ACC112 (cell line): ENCODE measurements around the gene WNT1.
A peak's percentile ranks its signal among the peaks of the same experiment; 100 is the strongest.

Experiments used
- H2AFZ ChIP-seq: fragments of 200-600 bp; sonication (generic); one replicate; pipeline ENCODE4 v1.6.0; 2017; ENCODE audit warnings: antibody characterized with exemption, low read length; ENCODE audit not compliant: unreplicated experiment
- H3K27ac ChIP-seq: fragments of 200-600 bp; sonication (generic); 2 replicates; pipeline ENCODE4 v1.5.1; 2014; ENCODE audit warnings: low read depth, mild to moderate bottlenecking, antibody characterized with exemption, low read length, moderate library complexity
- H3K27me3 ChIP-seq: fragments of 200-600 bp; sonication (generic); 2 replicates; pipeline ENCODE4 v1.6.1; 2014; ENCODE audit warnings: mild to moderate bottlenecking, antibody characterized with exemption, low read length, moderate library complexity, mixed read lengths; ENCODE audit not compliant: insufficient read depth
- H3K36me3 ChIP-seq: fragments of 200-600 bp; sonication (generic); 2 replicates; pipeline ENCODE4 v1.6.1; 2016; ENCODE audit warnings: mild to moderate bottlenecking, antibody characterized with exemption, low read length, moderate library complexity, mixed read lengths; ENCODE audit not compliant: insufficient read depth
- H3K4me1 ChIP-seq: fragments of 200-600 bp; sonication (generic); one replicate; pipeline ENCODE4 v1.6.1; 2016; ENCODE audit warnings: low read length, mixed read lengths; ENCODE audit not compliant: insufficient read depth, unreplicated experiment, control insufficient read depth
- H3K4me3 ChIP-seq: fragments of 200-600 bp; sonication (generic); 2 replicates; pipeline ENCODE4 v1.5.1; 2014; ENCODE audit warnings: mild to moderate bottlenecking, low read depth, low read length
- H3K79me2 ChIP-seq: fragments of 200-600 bp; sonication (generic); one replicate; pipeline ENCODE4 v1.6.0; 2016; ENCODE audit warnings: low read length; ENCODE audit not compliant: control insufficient read depth, unreplicated experiment, insufficient read depth

Gene WNT1

DNA sequence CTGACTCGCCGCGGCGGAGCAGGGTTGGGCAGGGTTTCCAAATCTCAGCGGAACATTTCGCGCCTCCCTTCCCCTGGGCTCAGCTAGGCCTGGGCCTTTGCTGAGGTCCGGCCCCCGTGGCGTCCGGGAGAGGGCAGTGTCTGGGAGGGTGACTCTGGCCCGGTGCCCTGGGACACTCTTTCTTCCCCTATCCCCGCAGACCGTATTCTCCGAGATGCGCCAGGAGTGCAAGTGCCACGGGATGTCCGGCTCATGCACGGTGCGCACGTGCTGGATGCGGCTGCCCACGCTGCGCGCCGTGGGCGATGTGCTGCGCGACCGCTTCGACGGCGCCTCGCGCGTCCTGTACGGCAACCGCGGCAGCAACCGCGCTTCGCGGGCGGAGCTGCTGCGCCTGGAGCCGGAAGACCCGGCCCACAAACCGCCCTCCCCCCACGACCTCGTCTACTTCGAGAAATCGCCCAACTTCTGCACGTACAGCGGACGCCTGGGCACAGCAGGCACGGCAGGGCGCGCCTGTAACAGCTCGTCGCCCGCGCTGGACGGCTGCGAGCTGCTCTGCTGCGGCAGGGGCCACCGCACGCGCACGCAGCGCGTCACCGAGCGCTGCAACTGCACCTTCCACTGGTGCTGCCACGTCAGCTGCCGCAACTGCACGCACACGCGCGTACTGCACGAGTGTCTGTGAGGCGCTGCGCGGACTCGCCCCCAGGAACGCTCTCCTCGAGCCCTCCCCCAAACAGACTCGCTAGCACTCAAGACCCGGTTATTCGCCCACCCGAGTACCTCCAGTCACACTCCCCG, 3.0 kb downstream of the WNT1 start:
- Histone ChIP-seq H3K27me3 (peaks cover 88% of the 10 kb centered on the region), H3K36me3 (no peaks in the 10 kb centered on the region), H3K4me3 (peak overlapping the region; percentile 53), H3K4me1 (peaks cover 32% of the 10 kb centered on the region), H3K79me2 (no peaks in the 10 kb centered on the region), H2AFZ (no peak overlapping the region), H3K27ac (no peak overlapping the region)

- no peak overlapping the region for H2AFZ ChIP-seq
- H3K27me3 ChIP-seq: peaks cover 93% of the 10 kb centered on the region
- no peaks in the 10 kb centered on the region for H3K36me3 ChIP-seq
- H3K79me2 ChIP-seq: no peaks in the 10 kb centered on the region
- no peak overlapping the region for H3K27ac ChIP-seq
- no peak overlapping the region for H3K4me3 ChIP-seq
- H3K4me1 ChIP-seq: peaks cover 32% of the 10 kb centered on the region
Measured at GRCh38 chr12:48981757-48982157, 3.6 kb downstream of the WNT1 start.

GRCh38 chr12:48982397-48983080, 4.4 kb downstream of the WNT1 start:
- Histone ChIP-seq H2AFZ (no peak overlapping the region), H3K27ac (no peak overlapping the region), H3K4me1 (peaks cover 31% of the 10 kb centered on the region), H3K36me3 (no peaks in the 10 kb centered on the region), H3K27me3 (peaks cover 95% of the 10 kb centered on the region), H3K4me3 (no peak overlapping the region), H3K79me2 (no peaks in the 10 kb centered on the region)

GRCh38 chr12:48985475-48985897, 7.4 kb downstream of the WNT1 start:
- H2AFZ ChIP-seq: no peak overlapping the region
- H3K79me2 ChIP-seq: no peaks in the 10 kb centered on the region
- no peak overlapping the region for H3K4me3 ChIP-seq
- H3K27ac ChIP-seq: no peak overlapping the region
- peaks cover 85% of the 10 kb centered on the region for H3K27me3 ChIP-seq
- peaks cover 8% of the 10 kb centered on the region for H3K4me1 ChIP-seq
- H3K36me3 ChIP-seq: no peaks in the 10 kb centered on the region

GRCh38 chr12:48985901-48986300, 7.8 kb downstream of the WNT1 start:
- no peaks in the 10 kb centered on the region for H3K79me2 ChIP-seq
- no peaks in the 10 kb centered on the region for H3K36me3 ChIP-seq
- peaks cover 81% of the 10 kb centered on the region for H3K27me3 ChIP-seq
- peaks cover 5% of the 10 kb centered on the region for H3K4me1 ChIP-seq
- no peak overlapping the region for H3K27ac ChIP-seq
- no peak overlapping the region for H3K4me3 ChIP-seq
- no peak overlapping the region for H2AFZ ChIP-seq

DNA sequence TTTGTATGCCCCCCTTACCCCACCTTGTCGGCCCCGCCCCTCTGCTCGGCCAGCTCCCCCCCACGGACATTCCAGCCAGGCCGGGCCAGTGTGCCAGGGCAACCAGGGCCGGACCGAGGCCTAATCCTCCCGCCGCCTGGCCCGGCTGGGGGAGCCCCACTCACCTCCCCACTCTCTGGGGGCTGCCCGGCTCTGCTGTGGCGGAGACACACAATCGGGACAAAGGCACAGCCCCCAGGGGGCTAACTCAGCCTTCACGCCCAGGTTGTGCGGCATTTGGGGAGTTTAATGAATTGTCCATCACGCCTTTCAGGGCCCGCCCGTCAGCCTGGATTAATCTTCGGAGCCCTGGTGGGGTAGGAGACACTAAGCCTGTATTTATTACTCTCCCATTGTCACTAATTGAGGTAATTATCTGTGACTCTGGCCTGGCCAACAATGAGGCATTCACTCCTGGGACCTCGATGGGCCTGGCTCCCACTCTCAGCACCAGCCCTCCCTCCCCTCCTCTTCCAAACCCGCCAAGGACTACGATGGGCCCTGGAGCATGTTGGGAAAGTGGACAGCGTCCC, 8.7 kb downstream of the WNT1 start:
- no peaks in the 10 kb centered on the region for H3K79me2 ChIP-seq
- H3K4me1 ChIP-seq: no peaks in the 10 kb centered on the region
- peaks cover 72% of the 10 kb centered on the region for H3K27me3 ChIP-seq
- H3K36me3 ChIP-seq: no peaks in the 10 kb centered on the region
- no peak overlapping the region for H3K4me3 ChIP-seq
- no peak overlapping the region for H2AFZ ChIP-seq
- no peak overlapping the region for H3K27ac ChIP-seq

GRCh38 chr12:48988030-48988649, 10.0 kb downstream of the WNT1 start:
- Histone ChIP-seq H3K27me3 (peaks cover 64% of the 10 kb centered on the region), H3K79me2 (no peaks in the 10 kb centered on the region), H3K4me3 (no peak overlapping the region), H2AFZ (no peak overlapping the region), H3K36me3 (no peaks in the 10 kb centered on the region), H3K27ac (no peak overlapping the region), H3K4me1 (no peaks in the 10 kb centered on the region)

DNA sequence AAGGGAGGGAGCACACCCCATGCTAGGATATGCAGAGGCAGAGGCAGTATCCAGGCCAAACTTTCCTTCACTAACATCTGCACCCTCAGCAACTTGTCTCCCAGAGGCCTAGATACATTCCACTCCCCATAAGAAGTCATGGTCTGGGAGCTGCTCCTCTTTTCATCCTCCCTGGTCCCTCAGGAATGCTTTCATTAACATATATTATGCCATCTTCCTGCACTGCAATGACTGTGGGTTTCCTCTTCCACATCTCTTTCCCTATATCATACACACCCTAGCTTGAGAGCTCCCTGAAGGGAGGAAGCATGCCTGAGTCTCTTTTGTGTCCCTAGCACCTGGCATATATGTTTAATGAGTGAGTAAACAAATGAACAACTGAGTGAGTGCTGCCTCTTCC, 12.4 kb downstream of the WNT1 start:
- H3K27me3 ChIP-seq: peaks cover 59% of the 10 kb centered on the region
- H2AFZ ChIP-seq: no peak overlapping the region
- H3K4me1 ChIP-seq: no peaks in the 10 kb centered on the region
- H3K4me3 ChIP-seq: no peak overlapping the region
- no peaks in the 10 kb centered on the region for H3K36me3 ChIP-seq
- no peaks in the 10 kb centered on the region for H3K79me2 ChIP-seq
- H3K27ac ChIP-seq: no peak overlapping the region

GRCh38 chr12:48991247-48992050, 13.3 kb downstream of the WNT1 start:
- Histone ChIP-seq H3K4me3 (no peak overlapping the region), H3K79me2 (no peaks in the 10 kb centered on the region), H3K27ac (no peak overlapping the region), H3K36me3 (no peaks in the 10 kb centered on the region), H3K27me3 (peaks cover 51% of the 10 kb centered on the region), H3K4me1 (no peaks in the 10 kb centered on the region), H2AFZ (no peak overlapping the region)

DNA sequence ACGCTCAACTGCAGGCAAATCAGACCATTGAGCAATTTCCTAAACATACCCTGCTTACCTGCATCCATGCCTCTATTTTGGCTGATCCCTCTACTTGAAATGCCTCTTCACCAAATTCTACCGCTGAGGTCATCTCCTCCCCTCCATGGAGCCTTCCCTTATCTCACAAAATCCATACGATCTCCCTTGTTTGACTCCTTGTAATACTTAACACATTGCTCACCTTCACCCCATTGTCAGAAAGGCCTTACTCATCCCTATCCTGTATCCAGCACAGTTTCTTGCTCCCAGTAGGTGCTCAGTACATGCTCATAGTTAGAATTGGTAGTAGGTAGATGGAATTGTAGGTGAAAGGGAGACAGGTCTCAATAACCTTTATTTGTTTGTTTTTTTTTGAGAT, 15.7 kb downstream of the WNT1 start:
- Histone ChIP-seq H3K79me2 (no peaks in the 10 kb centered on the region), H3K4me3 (no peak overlapping the region), H2AFZ (no peak overlapping the region), H3K27ac (no peak overlapping the region), H3K4me1 (no peaks in the 10 kb centered on the region), H3K36me3 (no peaks in the 10 kb centered on the region), H3K27me3 (peaks cover 42% of the 10 kb centered on the region)
